ENCODE results near the gene NRG2.

Gene NRG2

DNA sequence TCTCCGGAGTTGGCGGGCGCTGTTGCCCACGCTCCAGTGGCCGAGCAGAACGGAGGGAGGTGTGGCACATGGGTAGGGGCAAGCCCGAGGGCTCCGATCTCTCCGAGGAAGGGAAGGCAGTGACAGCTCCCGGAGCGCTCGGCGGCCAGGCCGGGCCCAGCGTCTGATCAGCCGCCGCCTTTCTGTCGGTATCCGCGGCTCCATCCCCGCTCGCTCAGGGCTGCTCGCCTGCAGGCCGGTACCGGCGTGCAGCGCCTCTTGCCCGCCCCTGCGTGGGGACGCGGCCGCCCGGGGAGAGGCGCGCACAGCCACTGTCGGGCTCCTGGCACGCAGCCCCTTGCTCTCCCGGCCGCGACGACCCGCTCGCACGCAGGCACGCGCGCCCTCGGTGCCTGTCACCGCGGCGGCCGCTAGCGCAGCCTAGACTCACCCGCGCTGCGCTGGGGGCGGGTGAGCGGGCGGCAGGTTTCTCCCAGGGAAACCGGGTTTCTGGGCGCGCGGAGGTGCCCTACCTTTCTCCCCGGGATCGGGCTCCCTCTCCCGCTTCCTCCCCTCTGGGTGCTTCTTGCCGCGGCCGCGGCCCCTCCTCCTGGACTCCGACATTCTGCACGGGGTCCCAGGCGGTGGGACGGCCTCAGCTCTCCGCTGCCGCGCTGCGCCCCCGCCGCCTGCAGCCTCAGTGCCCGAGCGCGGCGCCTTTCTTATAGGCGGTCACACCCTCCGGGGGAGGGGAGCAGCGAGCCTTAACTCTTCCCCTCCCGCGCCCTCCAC, 139.1 kb downstream of the NRG2 start:
- no peak for DNase-seq (ENCODE audit: low read depth)

DNA sequence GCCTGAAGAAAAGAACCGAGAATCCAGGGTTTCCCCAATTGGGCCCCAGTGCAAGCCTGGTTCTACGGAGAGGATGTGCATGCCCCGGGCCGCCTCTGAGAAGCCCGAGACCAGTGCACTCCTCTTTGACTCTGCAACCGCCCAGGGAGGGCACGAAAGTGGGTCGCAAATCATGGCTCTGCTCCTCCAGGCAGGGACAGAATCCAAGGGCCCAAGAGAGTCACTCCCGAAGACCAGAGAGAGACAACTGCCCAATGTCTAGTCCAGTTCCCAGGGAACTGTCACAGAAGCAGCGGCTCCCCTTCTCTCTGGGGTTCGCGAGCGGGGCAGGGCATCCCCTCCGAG, 139.7 kb downstream of the NRG2 start:
- no peak for DNase-seq (ENCODE audit: low read depth)

DNA sequence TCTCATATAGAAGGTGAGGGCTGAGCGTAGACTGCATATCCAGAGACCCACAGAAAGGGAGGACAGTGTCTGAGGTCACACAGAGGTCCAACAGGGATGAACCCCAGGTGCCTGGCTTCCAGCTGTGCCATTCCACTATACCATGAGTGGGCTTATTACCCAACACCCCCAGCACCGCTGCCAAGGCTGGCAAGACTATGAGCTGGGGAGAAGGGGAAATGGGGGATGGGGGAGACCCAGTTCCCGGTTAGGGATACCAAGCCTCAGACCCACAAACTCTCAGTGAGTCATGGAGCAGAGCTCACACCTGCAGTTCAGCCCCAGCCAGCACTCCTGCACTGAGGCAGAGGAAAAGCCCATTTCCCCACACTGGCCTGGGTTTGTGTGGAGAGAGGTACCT, 141.1 kb downstream of the NRG2 start:
- no peak for DNase-seq (ENCODE audit: low read depth)

DNA sequence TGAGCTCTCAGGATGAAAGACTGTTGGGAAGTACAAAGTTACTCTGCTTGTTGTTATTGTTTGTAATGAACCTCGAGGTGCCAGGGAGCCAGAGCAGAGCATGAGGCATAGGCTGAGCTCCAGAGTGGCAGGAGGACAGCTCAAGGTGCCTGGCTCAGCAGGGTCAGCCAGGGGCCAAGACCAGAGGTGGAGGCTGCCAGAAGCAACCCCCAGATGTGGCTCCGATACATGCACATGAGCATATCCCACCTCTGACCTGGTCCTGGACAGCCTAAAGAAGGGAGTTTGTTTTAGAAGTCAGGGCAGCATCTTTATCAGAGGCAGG, 141.9 kb downstream of the NRG2 start:
- no peak for DNase-seq (ENCODE audit: low read depth)

DNA sequence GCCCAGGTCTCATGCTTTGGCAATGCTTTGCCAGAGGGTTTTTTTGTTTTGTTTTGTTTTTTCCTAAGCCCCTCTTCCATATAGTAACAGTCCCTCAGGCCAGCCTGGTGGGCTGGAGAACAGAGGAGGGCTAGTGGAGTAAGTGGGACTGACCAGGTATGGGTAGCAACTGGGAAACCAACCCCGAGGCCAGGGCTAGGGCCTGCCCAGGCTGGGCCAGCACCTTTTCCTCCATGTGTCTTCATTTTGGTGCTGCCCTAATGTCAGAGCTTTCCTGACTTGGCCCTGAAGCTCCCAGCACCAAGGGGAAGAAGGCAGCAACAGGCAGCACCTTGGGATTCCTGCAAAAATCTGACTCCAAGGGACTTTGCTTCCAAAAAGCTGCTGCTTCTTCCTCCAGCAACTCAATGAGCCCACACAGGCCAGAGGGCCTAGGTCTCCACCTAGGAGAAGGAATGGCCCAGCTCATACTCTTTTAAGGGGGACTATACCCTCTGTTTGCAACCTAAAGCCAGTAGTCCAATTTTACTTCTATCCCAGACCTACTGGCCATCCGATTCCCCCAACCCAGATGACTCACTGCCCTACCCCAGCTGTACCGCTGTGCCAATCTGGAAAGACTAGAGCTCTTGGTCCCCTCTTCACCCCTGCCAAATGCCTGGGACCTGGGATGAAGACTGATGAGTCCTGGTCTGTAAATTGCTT, 142.4 kb downstream of the NRG2 start:
- no peak for DNase-seq (ENCODE audit: low read depth)

DNA sequence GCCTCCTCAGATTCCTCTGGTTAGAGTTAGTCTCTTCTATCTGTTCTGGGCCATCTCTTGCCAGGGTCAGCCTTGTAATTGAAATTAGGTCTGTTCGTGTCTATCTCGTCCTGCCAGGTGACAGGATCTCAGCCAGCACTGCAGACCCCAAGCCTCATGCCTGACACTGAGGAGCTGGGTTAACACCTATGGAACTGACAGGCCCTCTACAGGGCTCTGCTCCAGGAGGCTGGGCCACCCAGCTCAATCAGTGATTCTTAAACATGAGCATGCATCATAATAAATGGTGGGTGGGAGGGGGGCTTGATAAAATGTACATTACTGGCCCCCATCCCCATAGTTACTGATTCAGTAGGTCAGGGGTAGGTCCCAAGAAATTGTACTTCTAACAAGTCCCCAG, 144.1 kb downstream of the NRG2 start:
- no peak for DNase-seq (ENCODE audit: low read depth)

DNA sequence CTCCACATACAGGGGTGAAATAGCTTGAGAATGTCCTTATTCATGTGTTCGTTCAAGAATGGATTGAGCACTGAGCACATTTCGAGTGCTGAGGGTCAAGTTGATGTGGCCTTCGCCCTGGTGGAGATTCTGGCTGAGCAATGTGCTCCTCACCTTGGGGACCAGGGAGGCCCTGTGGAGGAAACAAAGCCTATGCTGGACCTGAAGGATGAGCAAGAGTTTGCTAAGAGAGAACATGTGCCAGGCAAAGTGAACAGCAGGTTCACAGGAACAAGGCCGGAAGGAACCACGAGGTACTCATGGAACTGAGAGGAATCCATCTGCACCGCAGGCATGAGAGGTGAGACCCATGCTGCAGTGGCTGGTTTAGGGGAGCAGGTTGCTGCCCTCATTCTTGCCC, 145.1 kb downstream of the NRG2 start:
- DNase-seq (ENCODE audit: low read depth) = no peak

DNA sequence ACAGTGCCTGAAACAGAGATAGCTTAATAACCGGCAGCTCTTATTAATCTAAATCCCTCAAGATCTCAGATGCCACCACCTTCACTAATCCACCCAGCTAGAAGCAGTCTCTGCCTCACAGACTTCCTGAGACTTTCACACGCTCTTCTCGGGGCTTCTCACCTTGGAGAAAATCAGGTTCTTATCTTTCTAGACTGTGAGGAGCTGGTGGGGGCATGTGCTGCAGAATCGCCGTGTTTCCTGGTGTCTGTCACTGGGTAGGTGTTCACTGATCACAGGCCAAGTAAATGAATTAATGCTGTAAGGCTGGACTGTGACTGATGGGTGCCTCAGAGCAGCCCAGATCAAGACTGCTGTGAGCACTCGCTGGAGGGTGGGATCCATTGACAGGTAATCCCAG, 145.8 kb downstream of the NRG2 start:
- DNase-seq (ENCODE audit: low read depth) = no peak

DNA sequence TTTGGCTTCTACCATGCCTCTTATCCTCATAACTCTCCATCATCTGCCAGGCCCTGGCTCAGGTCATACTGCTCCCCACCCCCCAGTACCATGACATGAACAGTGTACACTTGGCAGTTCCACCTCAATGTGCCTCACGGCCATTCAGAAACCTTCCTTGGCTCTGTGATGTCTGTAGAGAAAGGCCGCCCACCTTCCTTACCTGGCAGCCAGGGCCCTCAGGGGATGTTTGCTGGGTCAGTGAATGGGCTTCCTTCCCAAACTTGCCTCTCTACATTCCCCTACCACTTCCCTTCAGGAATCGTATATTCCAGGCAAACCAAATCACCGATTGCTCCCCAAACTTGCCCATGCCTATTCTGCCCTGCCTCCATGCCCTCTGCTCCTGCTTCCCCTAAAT, 146.4 kb downstream of the NRG2 start:
- no peak for DNase-seq (ENCODE audit: low read depth)

DNA sequence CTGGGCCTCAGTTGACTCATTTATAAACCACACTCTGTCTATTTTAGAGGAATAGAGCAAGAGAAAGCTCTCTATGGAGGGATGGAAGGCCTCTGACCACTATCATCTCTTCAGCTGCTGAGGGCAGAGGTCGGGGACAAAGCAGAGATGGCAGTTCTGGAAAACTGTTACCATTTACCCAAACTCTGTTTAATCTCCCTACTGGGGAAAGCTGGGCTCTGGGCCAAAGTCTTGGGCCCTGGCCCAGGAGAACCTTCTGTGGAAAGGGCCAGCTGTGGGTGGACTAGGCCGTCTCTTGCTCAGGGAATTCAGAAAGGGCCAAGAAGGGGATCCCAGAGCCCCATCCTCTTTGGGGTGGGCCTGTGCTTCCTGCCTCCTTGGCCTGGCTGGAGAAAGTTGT, 147.5 kb downstream of the NRG2 start:
- DNase-seq (ENCODE audit: low read depth) = no peak

DNA sequence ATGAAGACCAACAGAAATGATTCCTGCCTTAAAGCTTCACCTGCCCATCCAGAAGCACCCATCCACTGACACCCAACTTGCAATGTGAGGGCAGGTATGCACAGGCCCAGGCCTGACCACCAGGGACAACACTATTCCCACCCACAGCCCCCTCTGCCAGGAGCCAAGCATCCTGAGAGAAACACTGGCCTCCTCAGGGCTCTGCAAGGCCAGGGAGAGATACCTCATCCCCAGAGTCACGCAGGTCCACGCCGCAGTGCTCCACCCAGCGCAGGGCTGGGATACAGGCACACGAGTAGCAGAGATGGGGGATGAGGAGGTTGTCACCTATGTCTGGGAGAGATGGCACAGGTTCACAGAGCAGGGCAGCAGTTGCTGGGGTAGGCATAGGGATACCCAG, 148.1 kb downstream of the NRG2 start:
- no peak for DNase-seq (ENCODE audit: low read depth)

DNA sequence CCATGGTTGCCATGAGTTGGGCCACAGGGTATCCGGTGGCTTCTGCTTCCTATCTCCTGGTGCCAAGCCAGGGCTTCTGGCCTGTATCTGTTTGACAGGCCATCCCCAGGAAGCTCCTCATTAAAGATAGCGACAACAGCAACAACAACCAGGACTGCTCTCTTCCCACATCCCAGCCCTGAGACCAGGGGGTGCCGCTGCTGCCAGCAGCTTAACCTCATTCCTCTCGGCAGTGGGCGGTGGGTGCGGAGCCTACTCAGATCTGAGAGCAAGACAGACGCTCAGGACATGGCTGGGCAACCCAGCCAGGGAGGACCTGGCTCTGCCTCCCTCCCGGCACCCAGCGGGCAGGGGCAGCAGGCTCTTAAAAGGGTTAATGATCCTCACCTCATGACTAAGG, 149.2 kb downstream of the NRG2 start:
- no peak for DNase-seq (ENCODE audit: low read depth)

DNA sequence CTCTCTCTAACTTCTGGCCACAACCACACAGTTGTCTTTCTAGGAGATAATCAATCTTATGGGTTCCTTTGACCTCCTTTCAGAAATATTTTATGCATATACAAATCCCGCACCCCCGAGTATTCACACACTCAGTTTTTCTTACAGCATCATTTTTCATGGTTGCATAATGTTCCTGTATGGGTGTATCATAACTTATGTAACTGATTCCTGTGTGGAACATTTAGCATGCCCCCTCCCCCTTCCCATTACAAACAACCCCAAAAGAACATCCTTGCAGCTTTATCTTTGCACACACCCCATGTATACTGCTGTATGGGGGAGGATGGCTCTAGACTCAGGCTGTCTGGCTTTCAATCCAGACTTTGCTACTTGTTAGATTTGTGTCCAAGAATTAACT, 153.7 kb downstream of the NRG2 start:
- no peak for DNase-seq (ENCODE audit: low read depth)

DNA sequence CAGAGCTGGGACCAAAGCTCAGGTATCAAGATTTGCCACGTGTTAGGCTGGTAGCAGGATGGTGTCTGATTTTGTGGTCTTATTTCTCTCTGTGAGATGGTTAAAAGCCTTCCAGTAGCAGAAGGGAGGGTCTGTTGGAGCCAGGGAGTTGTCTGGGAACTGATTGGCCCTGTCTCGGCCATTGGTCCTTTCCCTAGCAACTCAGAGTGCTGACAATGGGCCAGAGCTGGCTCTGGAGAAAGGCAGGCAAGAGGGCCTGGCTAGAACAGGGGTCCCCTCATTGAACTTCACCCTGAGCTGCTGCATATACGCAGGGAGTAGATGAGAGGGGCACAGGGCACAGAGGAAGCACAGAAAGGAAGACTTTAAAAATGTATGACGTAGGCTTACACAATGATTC, 154.7 kb downstream of the NRG2 start:
- DNase-seq (ENCODE audit: low read depth) = no peak

DNA sequence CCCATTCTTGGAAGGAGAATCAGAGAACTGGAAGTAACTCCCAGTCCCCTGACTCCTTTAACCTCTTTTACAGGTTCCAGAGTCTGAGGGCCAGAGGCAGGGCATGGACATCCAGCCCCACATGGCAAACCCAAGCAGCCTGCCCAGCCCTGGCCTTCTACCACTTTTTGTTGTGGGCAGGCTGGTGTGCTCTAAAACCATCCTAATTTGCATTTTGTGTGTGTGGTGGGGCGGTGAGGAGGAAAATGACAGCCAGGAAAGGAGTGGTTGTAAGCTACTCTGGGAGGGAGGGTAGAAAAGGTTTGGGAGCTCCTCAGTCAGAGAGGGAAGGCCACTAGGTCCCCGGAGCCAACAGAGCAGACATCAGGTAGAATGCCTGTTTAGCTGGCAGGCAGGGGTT, 156.9 kb downstream of the NRG2 start:
- no peak for DNase-seq (ENCODE audit: low read depth)

DNA sequence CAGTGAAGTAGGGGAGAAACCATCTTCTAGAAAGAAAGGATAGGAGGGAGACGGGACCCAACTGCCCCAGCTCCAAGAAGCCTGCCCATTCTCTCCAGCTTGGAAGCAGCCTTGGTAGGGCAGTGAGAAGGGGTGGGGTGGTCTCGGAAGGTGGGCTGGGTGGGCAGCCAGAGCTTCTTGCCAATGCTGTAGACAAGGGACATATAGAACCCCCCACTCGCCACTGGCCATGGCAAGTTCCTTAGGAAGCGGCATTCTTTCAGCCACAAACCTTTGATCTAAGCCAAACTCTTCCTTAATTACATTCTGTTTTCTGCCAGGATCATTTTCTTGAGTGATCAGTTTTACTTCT, 157.3 kb downstream of the NRG2 start:
- DNase-seq (ENCODE audit: low read depth) = no peak

DNA sequence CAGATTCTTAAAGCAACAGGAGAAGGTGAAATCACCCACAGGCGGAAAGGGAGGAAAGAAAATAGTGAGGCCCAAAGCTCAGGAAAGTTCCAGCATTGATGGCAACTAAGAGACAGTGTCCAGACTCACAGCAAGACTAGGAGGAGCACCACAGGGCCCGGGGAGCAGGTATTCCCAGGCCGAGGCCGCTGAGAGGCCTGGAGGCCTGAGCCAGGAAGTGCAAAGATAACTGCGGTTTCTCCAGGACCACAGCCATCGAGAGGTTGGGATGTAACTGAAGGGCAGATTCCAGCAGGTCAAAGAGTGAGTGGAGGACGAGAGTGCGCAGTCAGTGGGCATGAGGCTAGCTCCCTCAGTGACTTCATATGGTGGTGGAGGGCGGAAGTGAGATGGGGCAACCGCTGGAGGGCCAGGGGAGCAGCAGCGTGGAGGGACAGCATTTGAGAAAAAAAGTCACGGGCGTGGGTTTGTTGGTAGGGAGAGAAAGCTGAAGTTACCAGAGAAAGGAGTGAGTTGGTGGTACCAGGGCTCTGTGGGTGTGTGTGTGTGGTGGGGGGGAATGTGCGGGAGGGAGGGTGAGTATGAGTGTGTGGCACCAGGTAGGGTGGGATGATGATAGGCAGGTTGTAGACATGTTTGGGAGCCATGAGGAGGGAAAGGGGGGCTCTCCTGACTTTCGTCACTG, 157.8 kb downstream of the NRG2 start:
- no peak for DNase-seq (ENCODE audit: low read depth)

DNA sequence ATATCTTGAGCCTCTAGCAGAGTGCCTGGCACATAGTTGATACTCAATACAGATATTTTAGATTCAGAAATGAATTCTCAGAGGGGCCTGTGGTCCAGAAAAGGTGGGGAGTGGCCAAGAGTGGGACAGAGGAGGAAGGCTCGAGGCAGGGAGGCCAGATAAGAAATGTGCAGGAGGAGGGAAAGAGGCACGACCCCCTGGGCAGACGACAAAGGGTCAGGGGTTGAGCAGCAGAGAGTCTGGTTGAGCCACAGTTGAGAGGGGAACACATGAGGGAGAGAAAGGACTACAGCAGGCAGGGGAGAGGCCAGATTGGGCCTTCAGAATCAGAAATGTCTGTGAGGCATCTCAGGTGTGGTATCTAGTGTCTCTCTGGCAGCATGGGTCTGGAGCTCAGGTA, 158.4 kb downstream of the NRG2 start:
- no peak for DNase-seq (ENCODE audit: low read depth)

DNA sequence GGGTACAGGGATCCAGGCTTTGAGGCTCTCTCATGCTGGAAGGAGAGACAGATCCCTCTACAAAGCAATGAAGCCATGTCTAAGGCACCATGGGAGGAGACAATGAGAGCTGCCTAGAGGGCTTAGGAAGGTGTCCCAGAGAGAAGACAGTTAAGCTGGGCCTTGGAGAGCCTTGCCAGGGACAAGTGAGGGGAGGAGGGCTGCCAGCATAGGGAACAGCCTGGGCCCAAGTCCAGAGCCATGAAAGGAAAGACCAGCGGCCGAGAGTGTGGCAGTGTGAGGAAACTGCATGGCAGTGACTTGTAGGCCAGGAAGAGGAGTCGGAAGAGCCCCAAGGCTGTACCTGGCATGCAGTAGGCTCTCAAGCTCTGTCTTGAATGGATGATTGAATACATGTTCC, 159.0 kb downstream of the NRG2 start:
- no peak for DNase-seq (ENCODE audit: low read depth)

DNA sequence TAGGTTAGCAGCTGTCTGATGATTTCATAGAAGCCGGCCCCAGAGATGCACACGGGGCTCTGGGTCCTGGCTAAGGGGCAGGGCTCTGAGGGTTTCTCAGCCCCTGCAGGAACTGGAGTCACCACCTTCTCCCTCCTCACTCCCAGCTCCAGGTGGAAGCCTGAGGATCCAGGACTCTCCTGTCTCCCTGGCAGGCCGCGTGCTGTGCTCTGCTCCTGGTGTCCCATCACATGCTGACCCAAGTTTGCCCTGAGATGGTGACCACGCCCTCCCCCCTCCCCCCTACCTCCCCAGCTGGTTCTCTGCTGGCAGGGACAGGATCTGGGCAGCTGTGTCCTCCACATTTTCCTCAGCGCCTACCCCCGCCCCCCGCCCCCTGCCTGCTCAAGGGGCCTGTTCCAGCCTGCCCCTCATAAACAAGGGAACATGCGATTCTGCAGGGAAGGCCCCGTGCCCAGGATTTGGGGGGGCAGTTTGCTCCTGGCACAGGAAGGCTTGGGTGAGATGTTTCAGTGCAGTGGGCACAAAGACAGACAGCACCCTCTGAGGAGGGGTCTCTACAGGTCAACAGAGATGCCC, 160.0 kb downstream of the NRG2 start:
- no peak for DNase-seq (ENCODE audit: low read depth)

DNA sequence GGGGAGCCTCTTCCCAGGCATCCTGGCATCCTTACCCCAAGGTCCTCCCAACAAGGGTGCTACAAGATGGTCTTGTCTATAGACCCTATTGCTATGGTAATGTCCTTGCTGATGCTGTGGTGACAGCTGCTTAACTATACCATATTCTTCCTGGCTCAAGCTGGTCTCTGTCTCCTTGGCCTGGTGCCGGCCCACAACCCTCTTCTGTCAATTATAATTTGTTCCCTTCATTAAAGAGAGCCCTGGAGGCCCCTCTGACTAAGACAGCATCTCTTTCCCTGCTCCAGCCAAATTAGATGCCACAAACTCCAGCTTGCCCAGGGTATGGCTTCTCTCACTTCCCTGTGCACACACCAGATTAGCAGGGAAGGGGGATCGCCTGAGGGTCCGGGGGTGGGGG, 160.8 kb downstream of the NRG2 start:
- no peak for DNase-seq (ENCODE audit: low read depth)

DNA sequence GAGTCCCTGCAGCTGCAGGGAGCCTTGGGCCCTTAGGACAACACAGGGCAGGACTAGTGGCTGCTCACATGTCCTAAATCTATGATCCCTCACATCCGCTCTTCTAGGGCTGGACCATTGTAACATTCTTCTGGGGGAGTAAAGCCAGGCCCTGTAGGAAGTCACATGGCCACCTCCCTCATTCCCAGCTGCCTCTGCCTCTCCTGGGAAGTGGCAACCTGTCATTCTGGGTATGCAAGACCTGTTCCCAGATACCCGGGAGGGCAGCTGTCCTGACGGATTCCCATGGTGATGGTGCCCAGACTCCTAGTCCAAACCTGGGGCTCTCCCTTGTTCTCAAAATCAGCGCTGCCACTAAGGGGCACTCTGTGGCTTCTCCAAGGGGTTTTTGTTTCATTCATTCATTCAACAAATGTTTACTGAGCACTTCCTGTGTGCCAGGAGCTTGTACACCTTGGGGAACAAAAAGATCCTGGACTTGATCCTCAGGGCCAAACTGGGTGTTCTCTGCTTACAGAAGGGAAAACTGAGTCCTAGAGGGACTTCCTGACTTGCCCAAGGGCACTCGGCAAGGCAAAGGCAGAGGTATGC, 161.9 kb downstream of the NRG2 start:
- DNase-seq (ENCODE audit: low read depth) = no peak
